ENCODE data around the gene ARHGEF37.

- no peak for TF ChIP-seq POLR2A (IDR thresholded peaks at IDR 0.05; ENCODE audit: low read depth, low read length)
- no peak for TF ChIP-seq POLR2AphosphoS5 (IDR thresholded peaks at IDR 0.05; ENCODE audit: low read depth, low read length)
- TF ChIP-seq TAF1 (IDR thresholded peaks at IDR 0.05; ENCODE audit: borderline replicate concordance, low read depth, low read length): no peak
These were observed 14.1 kb upstream of the ARHGEF37 start for GRCh38 chr5:149567226-149567625.
